DOHH2 (cell line): ENCODE data around the gene HYAL1.

Experiments used
- H3F3A ChIP-seq: fragments of 200-600 bp; sonication (generic), shearing (Covaris generic); 2 replicates; pipeline ENCODE4 v1.6.0; 2016; ENCODE audit warnings: antibody characterized with exemption, mild to moderate bottlenecking; ENCODE audit not compliant: control insufficient read depth, insufficient read depth
- H3K27ac ChIP-seq: fragments of 200-600 bp; sonication (generic); 2 replicates; pipeline ENCODE4 v1.5.1; 2014; ENCODE audit warnings: low read depth, mild to moderate bottlenecking, low read length, moderate library complexity
- H3K27me3 ChIP-seq: fragments of 200-600 bp; sonication (generic); 2 replicates; pipeline ENCODE4 v1.6.1; 2014; ENCODE audit warnings: mild to moderate bottlenecking, low read length, mixed read lengths; ENCODE audit not compliant: control insufficient read depth
- H3K36me3 ChIP-seq: fragments of 200-600 bp; sonication (generic); 2 replicates; pipeline ENCODE4 v1.6.1; 2014; ENCODE audit warnings: mild to moderate bottlenecking, low read length, moderate library complexity, mixed read lengths; ENCODE audit not compliant: control insufficient read depth
- H3K4me1 ChIP-seq: fragments of 200-600 bp; sonication (generic); 2 replicates; pipeline ENCODE4 v1.6.1; 2014; ENCODE audit warnings: mild to moderate bottlenecking, low read length, mixed read lengths; ENCODE audit not compliant: control insufficient read depth
- H3K4me2 ChIP-seq: fragments of 200-600 bp; sonication (generic); 2 replicates; pipeline ENCODE4 v1.6.0; 2014; ENCODE audit warnings: mild to moderate bottlenecking, low read length, moderate library complexity
- H3K4me3 ChIP-seq: fragments of 200-600 bp; sonication (generic); 2 replicates; pipeline ENCODE4 v1.5.1; 2014; ENCODE audit warnings: mild to moderate bottlenecking, low read length, mixed read lengths
- H3K79me2 ChIP-seq: fragments of 200-600 bp; sonication (generic); 2 replicates; pipeline ENCODE4 v1.6.1; 2014; ENCODE audit warnings: mild to moderate bottlenecking, low read length, mixed read lengths; ENCODE audit not compliant: control insufficient read depth
- H3K9me2 ChIP-seq: fragments of 200-600 bp; sonication (generic); replicated peaks from 2 replicates; pipeline ENCODE4 v1.6.1; 2014; ENCODE audit warnings: mild to moderate bottlenecking, low read length, mixed read lengths; ENCODE audit not compliant: control insufficient read depth
- H3K9me3 ChIP-seq: fragments of 200-600 bp; sonication (generic); 2 replicates; pipeline ENCODE4 v1.6.1; 2014; ENCODE audit warnings: antibody characterized with exemption, low read length, mixed read lengths; ENCODE audit not compliant: control insufficient read depth, insufficient read depth
- H4K20me1 ChIP-seq: fragments of 200-600 bp; sonication (generic); 2 replicates; pipeline ENCODE4 v1.6.0; 2014; ENCODE audit warnings: low read depth, mild to moderate bottlenecking, antibody characterized with exemption, low read length, moderate library complexity; ENCODE audit not compliant: control insufficient read depth, insufficient read depth
- CTCF ChIP-seq: fragments of 200-600 bp; sonication (generic); IDR thresholded peaks from one replicate; pipeline ENCODE4 v1.5.1; 2014; ENCODE audit warnings: antibody characterized with exemption, mild to moderate bottlenecking, low read depth, low read length; ENCODE audit not compliant: poor library complexity, severe bottlenecking
- EZH2phosphoT487 ChIP-seq: fragments of 200-600 bp; sonication (generic); IDR thresholded peaks from 2 replicates; pipeline ENCODE4 v1.6.1; 2017; ENCODE audit warnings: borderline replicate concordance, mild to moderate bottlenecking, antibody characterized with exemption, low read length, moderate library complexity, mixed read lengths

HYAL1 gene

DNA sequence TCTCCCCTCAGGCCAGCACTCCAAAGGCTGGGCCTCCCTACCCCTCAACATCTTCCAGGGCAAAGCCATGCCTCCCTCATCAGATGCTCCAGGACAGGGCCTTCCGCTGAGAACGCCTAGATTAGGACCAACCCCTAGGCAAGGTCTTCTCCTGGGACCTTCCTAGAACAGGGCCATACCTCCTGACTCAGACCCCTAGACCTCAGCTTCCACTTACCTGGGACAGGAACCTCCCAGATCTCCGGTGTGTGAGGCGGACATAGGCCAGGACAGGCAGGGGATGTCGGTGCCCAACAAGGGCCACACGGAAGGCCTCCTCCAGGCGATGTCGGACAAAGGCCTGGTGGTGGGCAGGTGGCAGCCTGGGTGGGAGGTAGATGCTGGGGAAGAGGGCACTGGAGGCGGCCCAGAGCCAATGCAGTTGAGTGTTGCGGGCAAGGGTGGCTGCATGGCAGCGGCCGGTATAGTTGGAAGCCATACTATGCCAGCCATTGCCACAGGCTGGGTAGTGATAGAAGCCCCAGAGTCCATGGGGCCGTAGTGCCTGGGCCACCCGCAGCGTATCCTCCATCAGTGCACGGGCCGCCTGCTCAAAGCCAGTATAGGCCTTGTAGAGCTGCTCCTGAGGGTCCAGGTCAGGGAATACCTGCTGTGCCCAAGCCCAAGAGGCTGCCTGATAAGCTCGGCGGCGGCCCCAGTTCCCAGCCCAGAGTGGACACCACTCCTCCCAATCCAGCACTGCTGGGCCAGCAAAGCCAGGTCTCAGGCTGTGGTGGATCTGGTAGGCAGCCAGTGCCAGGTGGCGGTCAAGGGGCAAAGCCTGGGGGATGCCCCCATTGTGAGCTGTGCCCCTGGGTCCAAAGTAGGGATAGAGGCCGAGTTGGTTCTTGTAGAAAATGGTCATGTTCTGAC lies 8.6 kb downstream of the HYAL1 start:
- H3K4me1 ChIP-seq, result peaks cover 26% of the 10 kb centered on the region
- TF ChIP-seq CTCF (no peak), EZH2phosphoT487 (no peak)

DNA sequence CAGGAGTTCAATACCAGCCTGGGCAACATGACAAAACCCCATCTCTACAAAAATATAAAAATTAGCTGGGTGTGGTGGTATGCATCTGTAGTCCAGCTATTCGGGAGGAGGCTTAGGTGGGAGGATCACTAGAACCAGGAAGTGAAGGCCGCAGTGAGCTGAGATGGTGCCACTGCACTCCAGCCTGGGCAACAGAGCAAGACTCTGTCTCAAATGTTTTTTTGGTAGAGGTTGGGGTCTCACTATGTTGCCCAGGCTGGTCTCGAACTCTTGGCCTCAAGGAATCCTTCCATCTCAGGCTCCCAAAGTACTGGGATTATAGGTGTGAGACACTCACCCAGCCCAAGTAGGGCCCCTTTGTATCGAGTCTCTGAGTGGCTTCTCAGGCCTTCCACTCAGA lies 9.3 kb downstream of the HYAL1 start:
- Histone ChIP-seq H3K4me1 (peaks cover 23% of the 10 kb centered on the region), H3K27ac (no peak overlapping the region), H3K4me2 (no peak overlapping the region), H3K36me3 (peaks cover 25% of the 10 kb centered on the region), H3K79me2 (peaks cover 34% of the 10 kb centered on the region), H3F3A (no peaks in the 10 kb centered on the region), H3K4me3 (no peak overlapping the region), H3K9me3 (no peaks in the 10 kb centered on the region), H3K27me3 (no peaks in the 10 kb centered on the region), H3K9me2 (no peaks in the 10 kb centered on the region), H4K20me1 (no peaks in the 10 kb centered on the region)
- TF ChIP-seq CTCF (no peak), EZH2phosphoT487 (no peak)

More for the DNA sequence above, 8.6 kb downstream of the HYAL1 start:
- Histone ChIP-seq H3F3A (0 out of 2 replicates have a peak, but pooled peaks cover under 1% of the 10 kb centered on the region), H3K9me2 (no peaks in the 10 kb centered on the region), H3K4me3 (no peak overlapping the region), H4K20me1 (no peaks in the 10 kb centered on the region), H3K9me3 (no peaks in the 10 kb centered on the region), H3K79me2 (peaks cover 28% of the 10 kb centered on the region), H3K4me2 (no peak overlapping the region), H3K36me3 (peaks cover 19% of the 10 kb centered on the region), H3K27me3 (no peaks in the 10 kb centered on the region), H3K27ac (no peak overlapping the region)

GRCh38 chr3:50293079-50293801 lies 10.1 kb downstream of the HYAL1 start:
- H3K27ac ChIP-seq, result peak overlapping the region; percentile 8; the same call in 1 of the 2 replicates
- H3K9me3 ChIP-seq, result no peaks in the 10 kb centered on the region
- peaks cover 33% of the 10 kb centered on the region for H3K79me2 ChIP-seq
- TF ChIP-seq EZH2phosphoT487 (no peak), CTCF (no peak)
- H3K27me3 ChIP-seq, result no peaks in the 10 kb centered on the region
- H3F3A ChIP-seq, result no peaks in the 10 kb centered on the region
- H3K4me3 ChIP-seq, result peak overlapping the region; percentile 96
- H3K9me2 ChIP-seq, result no peaks in the 10 kb centered on the region
- peaks cover 19% of the 10 kb centered on the region for H3K4me1 ChIP-seq
- no peaks in the 10 kb centered on the region for H4K20me1 ChIP-seq
- peak overlapping the region; percentile 82 for H3K4me2 ChIP-seq
- peaks cover 34% of the 10 kb centered on the region for H3K36me3 ChIP-seq
